CD4-positive, alpha-beta T cell (primary cell): ENCODE data around the gene OR2B6. TPM values are rescaled to one million over a fixed set of nuclear protein-coding genes. Genes with fewer than 3 reads are reported as not detected.

Experiments
- ATAC-seq: fragments of 200-7000 bp; cut with Tn5 transposase; one replicate; pipeline ENCODE4 v1.10.0; 2022; ENCODE audit warnings: mild to moderate bottlenecking; ENCODE audit not compliant: poor library complexity
- CTCF ChIA-PET: fragments of 350-600 bp; sonication (Branson Sonifier 250); formaldehyde crosslinking; loops from one replicate; lab custom pipeline; 2021; ENCODE audit warnings: antibody characterized with exemption, inconsistent platforms; lab: Charles Lee
- POLR2A ChIA-PET: fragments of 350-600 bp; sonication (Branson Sonifier 250); formaldehyde crosslinking; loops from one replicate; lab custom pipeline; 2021; ENCODE audit warnings: antibody characterized with exemption, inconsistent platforms; lab: Charles Lee
- DNase-seq, 14 experiments: peaks; one replicate each; pipeline ENCODE4 v3.0.0-alpha.2; 2013 to 2020; ENCODE audit warnings: mixed read lengths in 2 of 14
- H3K27ac ChIP-seq, 2 donors: one replicate each; pipeline versions ENCODE4 v1.5.1 to v1.7.0; 2013; ENCODE audit warnings: low read length in 2 of 2, low read depth in 1 of 2, mild to moderate bottlenecking in 1 of 2
- H3K27me3 ChIP-seq, 2 experiments: 1 replicate in 1 of 2; 2 replicates in 1 of 2; pipeline versions ENCODE4 v1.6.1 to v1.7.0; 2013; ENCODE audit warnings: low read length in 2 of 2, control low read depth in 1 of 2, mild to moderate bottlenecking in 1 of 2, moderate library complexity in 1 of 2; ENCODE audit not compliant: insufficient read depth in 2 of 2, control insufficient read depth in 1 of 2
- H3K36me3 ChIP-seq: one replicate; pipeline ENCODE4 v1.6.1; 2013; ENCODE audit warnings: low read length, control low read depth; ENCODE audit not compliant: insufficient read depth
- H3K4me1 ChIP-seq: one replicate; pipeline ENCODE4 v1.6.1; 2013; ENCODE audit warnings: low read length, control low read depth; ENCODE audit not compliant: insufficient read depth
- H3K4me3 ChIP-seq: one replicate; pipeline ENCODE4 v1.5.1; 2013; ENCODE audit warnings: mild to moderate bottlenecking, low read length, moderate library complexity
- H3K9me3 ChIP-seq, 2 experiments: 1 replicate in 1 of 2; 2 replicates in 1 of 2; pipeline versions ENCODE4 v1.6.1 to v1.7.0; 2013; ENCODE audit warnings: low read length in 2 of 2, mild to moderate bottlenecking in 2 of 2, control low read depth in 1 of 2, moderate library complexity in 1 of 2; ENCODE audit not compliant: control insufficient read depth in 1 of 2, insufficient read depth in 1 of 2
- H3K27ac Mint-ChIP-seq: one replicate; pipeline ENCODE4 v1.8.0; 2020; ENCODE audit warnings: mixed read lengths
- H3K27me3 Mint-ChIP-seq: one replicate; pipeline ENCODE4 v1.8.0; 2021; ENCODE audit warnings: mixed read lengths
- H3K36me3 Mint-ChIP-seq: one replicate; pipeline ENCODE4 v1.8.0; 2021; ENCODE audit warnings: low read depth, mixed read lengths
- H3K4me1 Mint-ChIP-seq: one replicate; pipeline ENCODE4 v1.8.0; 2021; ENCODE audit warnings: low read depth, mixed read lengths
- H3K4me3 Mint-ChIP-seq: one replicate; pipeline ENCODE4 v1.8.0; 2020; ENCODE audit warnings: mild to moderate bottlenecking, mixed read lengths
- H3K9me3 Mint-ChIP-seq: one replicate; pipeline ENCODE4 v1.8.0; 2020; ENCODE audit warnings: mixed read lengths
- intact Hi-C, 2 experiments: fragments of 100-400 bp; cut with DNase I in 1 of 2; cut with micrococcal nuclease in 1 of 2; formaldehyde crosslinking; loops; one replicate each; pipeline versions ENCODE4 v1.15.1 to v1.9.0; 2023 to 2025; cut with DNase I, micrococcal nuclease
- total RNA-seq, 174 experiments: library from RNA in 2 of 174; stranded (reverse) in 2 of 174; gene quantifications; one replicate each; pipeline ENCODE4 v1.2.3 and lab custom pipeline; 2021 to 2026
- TF ChIP-seq, protein P1 (sequence below): fragments of 200-600 bp; IDR thresholded peaks from one replicate; pipeline ENCODE4 v1.8.0; 2022; ENCODE audit warnings: antibody characterized with exemption, mild to moderate bottlenecking

Gene OR2B6
- total RNA-seq, 2 experiments from 2014 or later = not detected

DNA sequence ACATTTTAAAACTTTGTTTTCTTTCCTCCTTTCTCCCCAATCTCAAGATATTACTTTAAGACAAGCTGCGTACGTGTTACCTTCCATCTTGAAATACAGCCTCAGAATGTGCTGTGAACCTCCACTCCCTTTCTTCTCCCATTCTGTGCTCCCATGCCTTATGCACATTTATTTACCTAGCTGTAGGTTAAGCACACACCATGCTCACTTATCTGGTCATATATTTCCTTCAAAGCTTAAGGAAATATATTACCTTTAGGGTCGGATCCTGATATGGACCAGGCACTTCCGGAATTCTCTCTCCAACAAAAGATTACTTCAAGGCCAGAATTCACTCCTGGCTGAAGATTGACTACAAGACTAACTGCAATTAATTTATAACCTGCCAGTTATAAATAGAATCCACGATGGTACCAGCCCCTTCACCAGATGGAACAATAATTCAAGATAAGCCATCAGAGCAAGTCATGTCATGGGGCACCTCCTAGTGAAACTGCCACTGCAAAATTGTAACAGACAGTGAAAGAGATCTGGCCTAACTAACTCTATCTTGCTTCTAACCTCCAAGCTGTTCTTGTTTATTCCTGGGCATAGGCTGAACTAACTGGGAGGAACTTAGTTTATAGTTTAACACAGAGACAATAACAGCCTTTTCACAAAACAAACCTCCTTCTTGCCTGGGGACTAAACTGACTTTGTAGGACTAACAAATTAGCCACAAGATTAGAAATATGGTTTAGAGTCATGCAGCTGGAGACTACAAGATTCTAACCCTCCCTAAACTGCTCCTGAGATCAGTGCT is 47.5 kb downstream of the OR2B6 start:
- Histone ChIP-seq H3K9me3 (no peaks in the 10 kb centered on the region), H3K4me1 (no peaks in the 10 kb centered on the region), H3K27me3 (peaks cover 0 to 8% of the 10 kb centered on the region in 2 experiments), H3K4me3 (no peak overlapping the region), H3K27ac (no peak overlapping the region), H3K36me3 (no peaks in the 10 kb centered on the region)
- no peaks in the 10 kb centered on the region for H3K9me3 Mint-ChIP-seq
- ATAC-seq (no peak), DNase-seq (no peak)
- ChIA-PET CTCF (interaction anchor here (0.6 kb wide), 1 partner anchor 309 kb away, joined by 3 read pairs; no protein-coding TSS in a partner anchor), POLR2A (no interaction called here)
- H3K4me1 Mint-ChIP-seq = no peaks in the 10 kb centered on the region
- TF ChIP-seq, protein P1, sequence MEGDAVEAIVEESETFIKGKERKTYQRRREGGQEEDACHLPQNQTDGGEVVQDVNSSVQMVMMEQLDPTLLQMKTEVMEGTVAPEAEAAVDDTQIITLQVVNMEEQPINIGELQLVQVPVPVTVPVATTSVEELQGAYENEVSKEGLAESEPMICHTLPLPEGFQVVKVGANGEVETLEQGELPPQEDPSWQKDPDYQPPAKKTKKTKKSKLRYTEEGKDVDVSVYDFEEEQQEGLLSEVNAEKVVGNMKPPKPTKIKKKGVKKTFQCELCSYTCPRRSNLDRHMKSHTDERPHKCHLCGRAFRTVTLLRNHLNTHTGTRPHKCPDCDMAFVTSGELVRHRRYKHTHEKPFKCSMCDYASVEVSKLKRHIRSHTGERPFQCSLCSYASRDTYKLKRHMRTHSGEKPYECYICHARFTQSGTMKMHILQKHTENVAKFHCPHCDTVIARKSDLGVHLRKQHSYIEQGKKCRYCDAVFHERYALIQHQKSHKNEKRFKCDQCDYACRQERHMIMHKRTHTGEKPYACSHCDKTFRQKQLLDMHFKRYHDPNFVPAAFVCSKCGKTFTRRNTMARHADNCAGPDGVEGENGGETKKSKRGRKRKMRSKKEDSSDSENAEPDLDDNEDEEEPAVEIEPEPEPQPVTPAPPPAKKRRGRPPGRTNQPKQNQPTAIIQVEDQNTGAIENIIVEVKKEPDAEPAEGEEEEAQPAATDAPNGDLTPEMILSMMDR = no peak
- intact Hi-C loops = no loop called here
- H3K4me3 Mint-ChIP-seq = no peak overlapping the region
- H3K27ac Mint-ChIP-seq = no peak overlapping the region
- H3K27me3 Mint-ChIP-seq = peaks cover 31% of the 10 kb centered on the region
- no peaks in the 10 kb centered on the region for H3K36me3 Mint-ChIP-seq

DNA sequence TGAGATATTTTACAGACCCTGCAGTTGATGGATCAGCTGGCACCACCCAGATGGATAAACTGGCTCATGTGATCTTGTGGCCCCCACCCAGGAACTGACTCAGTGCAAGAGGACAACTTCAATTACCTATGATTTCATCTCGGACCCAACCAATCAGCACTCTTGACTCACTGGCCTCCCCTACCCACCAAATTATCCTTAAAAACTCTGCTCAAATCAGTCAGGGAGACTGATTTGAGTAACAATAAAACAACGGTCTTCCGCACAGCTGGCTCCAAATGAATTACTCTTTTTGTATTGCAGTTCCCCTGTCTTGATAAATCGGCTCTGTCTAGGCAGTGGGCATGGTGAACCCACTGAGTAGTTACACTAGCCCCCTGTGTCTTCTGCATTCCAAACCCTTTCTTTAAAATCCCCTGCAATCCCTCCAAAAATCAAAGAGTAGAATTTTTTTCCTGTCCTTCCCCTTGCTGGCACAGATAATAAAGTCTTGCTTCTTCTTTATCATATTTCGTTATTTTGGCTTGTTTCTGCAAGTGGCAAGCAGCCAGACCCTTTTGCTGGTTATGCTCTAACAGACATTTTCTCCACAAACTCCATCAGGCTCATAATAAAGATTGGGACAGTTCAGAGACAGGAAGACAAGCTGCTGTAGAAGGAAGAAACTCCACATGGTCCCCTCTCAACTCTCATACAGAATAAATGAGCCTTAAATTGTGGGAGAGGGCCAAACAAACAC is 48.3 kb downstream of the OR2B6 start:
- CTCF ChIA-PET = no interaction called here
- no peaks in the 10 kb centered on the region for H3K9me3 Mint-ChIP-seq
- H3K4me3 Mint-ChIP-seq = no peak overlapping the region
- H3K4me1 ChIP-seq = no peaks in the 10 kb centered on the region
- H3K27ac ChIP-seq = no peak overlapping the region
- TF ChIP-seq, protein P1 = no peak
- intact Hi-C loops = no loop called here
- H3K27ac Mint-ChIP-seq = no peak overlapping the region
- ATAC-seq (no peak), DNase-seq (no peak)
- H3K4me3 ChIP-seq = no peak overlapping the region
- H3K27me3 Mint-ChIP-seq = peaks cover 37% of the 10 kb centered on the region
- H3K9me3 ChIP-seq = no peaks in the 10 kb centered on the region
- H3K36me3 Mint-ChIP-seq = no peaks in the 10 kb centered on the region
- no peaks in the 10 kb centered on the region for H3K36me3 ChIP-seq
- no peaks in the 10 kb centered on the region for H3K4me1 Mint-ChIP-seq
- POLR2A ChIA-PET = no interaction called here
- H3K27me3 ChIP-seq = peaks cover 0 to 8% of the 10 kb centered on the region in 2 experiments

DNA sequence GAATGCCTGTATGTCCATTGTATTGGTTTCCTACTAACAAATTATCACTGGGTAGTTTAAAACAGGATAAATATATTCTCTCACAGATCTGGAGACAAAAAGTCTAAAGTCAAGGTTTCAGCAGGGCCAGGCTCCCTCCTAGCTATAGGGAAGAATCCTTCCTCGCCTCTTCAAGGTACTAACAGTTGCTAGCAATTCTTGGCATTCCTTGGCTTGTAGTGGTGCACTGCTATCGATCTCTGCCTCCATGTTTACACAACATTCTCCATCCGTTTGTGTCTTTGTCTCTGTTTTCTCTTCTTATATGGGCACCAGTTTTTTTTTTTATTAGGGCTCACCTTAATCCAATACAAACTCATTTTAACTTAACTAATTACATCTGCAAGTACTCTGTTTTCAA is 48.9 kb downstream of the OR2B6 start:
- DNase-seq = no peak
- TF ChIP-seq, protein P1 = no peak
- Histone ChIP-seq H3K9me3 (no peaks in the 10 kb centered on the region), H3K36me3 (no peaks in the 10 kb centered on the region), H3K27me3 (peaks cover 0 to 8% of the 10 kb centered on the region in 2 experiments), H3K27ac (no peak overlapping the region), H3K4me1 (no peaks in the 10 kb centered on the region), H3K4me3 (no peak overlapping the region)
- H3K27ac Mint-ChIP-seq = no peak overlapping the region
- no peaks in the 10 kb centered on the region for H3K9me3 Mint-ChIP-seq
- peaks cover 39% of the 10 kb centered on the region for H3K27me3 Mint-ChIP-seq
- intact Hi-C loops = no loop called here
- no peak for ATAC-seq
- peaks cover 1% of the 10 kb centered on the region for H3K4me1 Mint-ChIP-seq
- H3K4me3 Mint-ChIP-seq = no peak overlapping the region
- POLR2A ChIA-PET = no interaction called here
- H3K36me3 Mint-ChIP-seq = no peaks in the 10 kb centered on the region
- CTCF ChIA-PET = no interaction called here

Other genes starting within 250 kb of the OR2B6 start
- gene OR2B2, start 44.8 kb upstream of the OR2B6 start, total RNA-seq = not detected
- gene ZNF165, start 123.3 kb downstream of the OR2B6 start, total RNA-seq = 1 to 10 TPM; 5.1 to 5.5 TPM
- 1 to 10 TPM; 7.3 to 7.4 TPM for gene ZSCAN16, start 167.4 kb downstream of the OR2B6 start, total RNA-seq
- 10 to 100 TPM; 23.2 to 25.1 TPM for gene ZKSCAN8, start 184.6 kb downstream of the OR2B6 start, total RNA-seq